ENCODE results near the gene DTWD1.
"Not testable (repeated sequence)": the region's sequence is repeated elsewhere in the genome, so short reads cannot be mapped to it uniquely, and the experiment has no call there.

Gene DTWD1

DNA sequence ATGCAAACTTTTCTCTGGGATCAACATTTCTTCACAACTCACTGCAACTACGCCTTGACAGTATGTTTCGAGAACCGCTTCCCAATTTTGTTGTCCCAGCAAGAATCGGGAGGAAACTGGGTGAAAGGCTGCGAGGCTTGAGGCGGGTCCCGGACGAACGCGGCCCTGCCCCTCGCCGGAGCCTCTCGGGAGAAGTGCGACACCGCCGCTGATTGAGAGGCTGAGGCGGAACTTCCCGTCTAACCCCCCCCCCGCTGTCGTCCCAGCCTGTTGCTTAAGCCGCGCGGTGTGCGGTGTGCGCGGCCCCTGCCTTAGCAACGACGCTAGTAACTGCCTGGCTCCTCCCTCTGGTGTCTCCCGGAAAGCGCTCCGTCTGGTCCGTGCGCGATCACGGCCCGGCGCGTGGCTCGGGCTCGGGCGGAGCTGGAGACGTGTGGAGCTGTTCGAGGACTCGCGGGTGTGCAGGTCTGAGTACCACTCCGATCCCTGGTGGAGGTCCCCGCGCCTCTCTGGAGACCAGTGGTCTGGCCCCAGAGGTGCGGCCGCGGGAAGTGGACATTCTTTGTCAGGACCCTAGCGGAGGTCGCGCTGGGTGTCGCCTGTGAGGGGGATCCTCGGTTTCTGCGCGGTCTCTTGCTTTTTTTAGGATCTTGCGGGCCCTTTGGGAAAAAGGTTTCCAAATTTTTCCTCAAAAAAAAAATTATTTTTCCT is at the start of gene DTWD1, which contains the start of gene FAM227B:
DTWD1 (plus strand) TSS at position 391 of the 711 bp plus-strand sequence. CDS start 4,120 bp downstream, outside the sequence.
FAM227B (minus strand) TSS at position 161 of the 711 bp plus-strand sequence. CDS start 5,647 bp downstream, outside the sequence.
- H3K4me3 ChIP-seq (ENCODE audit: control insufficient read depth, low read depth, low read length) = peak within 1 kb of the TSS; percentile 85
- TF ChIP-seq, protein P1, sequence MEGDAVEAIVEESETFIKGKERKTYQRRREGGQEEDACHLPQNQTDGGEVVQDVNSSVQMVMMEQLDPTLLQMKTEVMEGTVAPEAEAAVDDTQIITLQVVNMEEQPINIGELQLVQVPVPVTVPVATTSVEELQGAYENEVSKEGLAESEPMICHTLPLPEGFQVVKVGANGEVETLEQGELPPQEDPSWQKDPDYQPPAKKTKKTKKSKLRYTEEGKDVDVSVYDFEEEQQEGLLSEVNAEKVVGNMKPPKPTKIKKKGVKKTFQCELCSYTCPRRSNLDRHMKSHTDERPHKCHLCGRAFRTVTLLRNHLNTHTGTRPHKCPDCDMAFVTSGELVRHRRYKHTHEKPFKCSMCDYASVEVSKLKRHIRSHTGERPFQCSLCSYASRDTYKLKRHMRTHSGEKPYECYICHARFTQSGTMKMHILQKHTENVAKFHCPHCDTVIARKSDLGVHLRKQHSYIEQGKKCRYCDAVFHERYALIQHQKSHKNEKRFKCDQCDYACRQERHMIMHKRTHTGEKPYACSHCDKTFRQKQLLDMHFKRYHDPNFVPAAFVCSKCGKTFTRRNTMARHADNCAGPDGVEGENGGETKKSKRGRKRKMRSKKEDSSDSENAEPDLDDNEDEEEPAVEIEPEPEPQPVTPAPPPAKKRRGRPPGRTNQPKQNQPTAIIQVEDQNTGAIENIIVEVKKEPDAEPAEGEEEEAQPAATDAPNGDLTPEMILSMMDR (IDR thresholded peaks at IDR 0.05; ENCODE audit: control insufficient read depth, insufficient read depth, low read depth, low read length, missing control alignments) = no peak
- peak; percentile 94 for DNase-seq (ENCODE audit: low read depth)

DNA sequence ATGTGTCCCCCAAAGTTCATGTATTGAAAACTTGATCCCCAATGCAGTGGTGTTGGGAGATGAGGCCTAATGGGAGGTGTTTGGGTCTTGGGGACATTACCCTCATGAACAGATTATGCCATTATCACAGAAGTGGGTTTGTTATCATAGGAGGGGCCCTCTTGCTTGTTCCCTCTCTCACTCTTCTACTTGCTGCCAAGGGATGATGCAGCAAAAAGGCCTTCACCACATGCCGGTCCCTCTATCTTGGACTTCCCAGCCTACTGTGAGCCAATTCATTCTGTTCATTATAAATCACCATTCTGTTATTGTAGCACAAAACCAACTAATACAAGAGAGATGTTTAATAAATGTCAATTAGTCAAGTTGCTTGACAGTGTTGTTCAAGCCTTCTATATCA is 47.4 kb upstream of the DTWD1 start:
- DNase-seq (ENCODE audit: low read depth) = no peak
- TF ChIP-seq, protein P1 (IDR thresholded peaks at IDR 0.05; ENCODE audit: control insufficient read depth, insufficient read depth, low read depth, low read length, missing control alignments) = no peak
- H3K4me3 ChIP-seq (ENCODE audit: control insufficient read depth, low read depth, low read length) = no peak overlapping the region

- TF ChIP-seq, protein P1 (IDR thresholded peaks at IDR 0.05; ENCODE audit: control insufficient read depth, insufficient read depth, low read depth, low read length, missing control alignments) = no peak
- no peak for DNase-seq (ENCODE audit: low read depth)
- H3K4me3 ChIP-seq (ENCODE audit: control insufficient read depth, low read depth, low read length) = no peak overlapping the region
Observed at GRCh38 chr15:49589030-49589429, 31.8 kb upstream of the DTWD1 start.

DNA sequence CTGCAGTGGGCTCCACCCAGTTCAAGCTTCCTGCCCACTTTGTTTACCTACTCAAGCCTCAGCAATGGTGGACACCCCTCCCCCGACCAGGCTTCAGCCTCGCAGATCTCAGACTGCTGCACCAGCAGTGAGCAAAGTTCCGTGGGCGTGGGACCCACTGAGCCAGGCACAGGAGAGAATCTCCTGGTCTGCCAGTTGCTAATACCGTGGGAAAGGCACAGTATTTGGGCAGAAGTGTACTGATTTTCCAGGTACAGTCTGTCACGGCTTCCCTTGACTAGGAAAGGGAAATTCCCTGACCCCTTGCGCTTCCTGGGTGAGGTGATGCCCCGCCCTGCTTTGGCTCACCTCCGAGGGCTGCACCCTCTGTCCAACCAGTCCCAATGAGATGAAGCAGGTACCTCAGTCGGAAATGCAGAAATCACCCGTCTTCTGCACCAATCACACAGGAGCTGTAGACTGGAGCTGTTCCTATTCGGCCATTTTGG is 28.0 kb upstream of the DTWD1 start:
- not testable (repeated sequence) for DNase-seq (ENCODE audit: low read depth); H3K4me3 ChIP-seq (ENCODE audit: control insufficient read depth, low read depth, low read length)

- H3K4me3 ChIP-seq (ENCODE audit: control insufficient read depth, low read depth, low read length) = no peak overlapping the region
- no peak for DNase-seq (ENCODE audit: low read depth)
- TF ChIP-seq, protein P1 (IDR thresholded peaks at IDR 0.05; ENCODE audit: control insufficient read depth, insufficient read depth, low read depth, low read length, missing control alignments) = no peak
Observed at GRCh38 chr15:49604625-49605409, 16.0 kb upstream of the DTWD1 start.

DNA sequence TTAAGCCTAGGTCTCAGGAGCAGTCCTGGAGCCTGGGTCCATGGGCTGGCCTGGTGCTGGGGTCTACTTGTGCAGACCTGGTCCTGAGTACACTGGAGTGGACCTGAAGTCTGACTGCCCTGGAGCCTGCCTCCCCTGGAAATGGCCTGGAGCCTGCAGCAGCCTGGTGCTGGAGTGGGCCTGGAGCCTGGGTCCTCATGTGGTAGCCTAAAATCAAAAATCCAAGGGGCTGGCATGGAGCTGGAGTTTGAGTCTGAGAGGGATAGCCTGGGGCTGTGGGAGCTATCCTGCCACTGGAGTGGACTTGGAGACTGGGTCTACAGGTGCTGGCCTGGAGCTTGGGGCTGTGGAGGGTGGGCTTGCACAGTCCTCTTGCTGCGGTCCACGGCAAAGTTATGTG is 15.3 kb upstream of the DTWD1 start:
- TF ChIP-seq, protein P1 (IDR thresholded peaks at IDR 0.05; ENCODE audit: control insufficient read depth, insufficient read depth, low read depth, low read length, missing control alignments) = no peak
- no peak for DNase-seq (ENCODE audit: low read depth)
- H3K4me3 ChIP-seq (ENCODE audit: control insufficient read depth, low read depth, low read length) = no peak overlapping the region

DNA sequence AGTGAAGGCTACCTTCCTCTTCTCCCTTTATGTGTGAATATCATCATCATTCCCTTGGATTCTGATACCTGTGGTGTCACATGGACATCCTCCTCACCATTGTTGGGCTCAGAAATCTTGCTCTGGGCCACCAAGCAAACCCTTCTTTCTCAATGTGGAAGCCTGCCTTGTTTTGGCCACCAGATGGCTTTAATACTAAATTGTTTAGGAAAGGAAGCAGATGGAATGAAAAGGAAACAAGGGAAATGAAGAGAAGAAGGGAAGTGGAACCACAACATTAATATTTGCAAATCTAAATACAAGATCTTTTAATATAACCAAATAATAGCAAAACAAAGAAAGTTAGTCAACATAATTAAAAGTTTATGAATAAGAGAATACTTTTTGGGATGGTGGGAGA is 14.3 kb upstream of the DTWD1 start:
- H3K4me3 ChIP-seq (ENCODE audit: control insufficient read depth, low read depth, low read length) = no peak overlapping the region
- no peak for DNase-seq (ENCODE audit: low read depth)
- TF ChIP-seq, protein P1 (IDR thresholded peaks at IDR 0.05; ENCODE audit: control insufficient read depth, insufficient read depth, low read depth, low read length, missing control alignments) = peak; percentile 34

All from AG09309 (cell line).